MG63 (cell line): ENCODE data around the gene TMPRSS3. TPM values are rescaled to one million over a fixed set of nuclear protein-coding genes. Genes with fewer than 3 reads are reported as not detected.

ENCODE experiments used
- DNase-seq: peaks from one replicate; pipeline ENCODE4 v3.0.0-alpha.2; 2020
- H3K27me3 ChIP-seq: fragments of 250-450 bp; sonication (Bioruptor Pico); 2 replicates; pipeline ENCODE4 v1.5.1; 2020; ENCODE audit warnings: mild to moderate bottlenecking, moderate library complexity
- H3K36me3 ChIP-seq: fragments of 250-450 bp; sonication (Bioruptor Pico); 2 replicates; pipeline ENCODE4 v1.5.1; 2020; ENCODE audit warnings: mild to moderate bottlenecking, moderate library complexity
- H3K4me3 ChIP-seq: fragments of 250-450 bp; sonication (Bioruptor Pico); 2 replicates; pipeline ENCODE4 v1.5.1; 2020; ENCODE audit warnings: mild to moderate bottlenecking, moderate library complexity
- H3K9me3 ChIP-seq: fragments of 250-450 bp; sonication (Bioruptor Pico); 2 replicates; pipeline ENCODE4 v1.5.1; 2020; ENCODE audit warnings: mild to moderate bottlenecking, moderate library complexity
- total RNA-seq: library from RNA; depleted of rRNA; stranded (reverse); fragments of >200 nt; shearing (Covaris generic); gene quantifications from 2 replicates; pipeline ENCODE4 v1.2.3, GENCODE V29; 2014; ENCODE audit warnings: low replicate concordance

The TMPRSS3 gene
- total RNA-seq, 1 experiment from 2014 or later: not detected

- DNase-seq: no peak
- H3K4me3 ChIP-seq: no peak overlapping the region
- H3K9me3 ChIP-seq: no peaks in the 10 kb centered on the region
- no peaks in the 10 kb centered on the region for H3K36me3 ChIP-seq
- H3K27me3 ChIP-seq: 0 out of 2 replicates have a peak, but pooled peaks cover 2% of the 10 kb centered on the region
Observed at GRCh38 chr21:42343963-42344510, 51.8 kb downstream of the TMPRSS3 start.

DNA sequence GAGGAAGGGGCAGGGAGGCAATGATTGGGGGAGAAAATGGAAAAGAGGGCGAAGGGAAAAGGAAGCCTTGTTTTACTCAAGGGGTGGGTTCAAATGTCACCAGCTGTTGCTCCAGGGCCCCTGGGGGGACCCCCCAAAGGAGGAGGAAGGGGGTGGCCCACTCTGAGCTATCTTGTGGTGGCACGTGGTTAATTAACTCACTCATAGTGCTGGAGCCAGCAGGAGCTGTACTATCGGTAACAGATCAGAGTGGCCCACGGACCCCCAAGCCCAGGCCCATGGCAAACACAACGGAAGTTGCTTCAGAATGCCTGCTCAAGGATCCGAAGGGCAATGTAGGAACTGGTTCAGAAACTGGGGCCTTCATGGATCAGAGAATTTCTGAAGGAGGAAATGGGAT is 52.3 kb downstream of the TMPRSS3 start:
- no peaks in the 10 kb centered on the region for H3K9me3 ChIP-seq
- DNase-seq: no peak
- H3K27me3 ChIP-seq: 0 out of 2 replicates have a peak, but pooled peaks cover 2% of the 10 kb centered on the region
- no peaks in the 10 kb centered on the region for H3K36me3 ChIP-seq
- H3K4me3 ChIP-seq: no peak overlapping the region

GRCh38 chr21:42343101-42343500 is 52.8 kb downstream of the TMPRSS3 start:
- H3K4me3 ChIP-seq: no peak overlapping the region
- H3K36me3 ChIP-seq: no peaks in the 10 kb centered on the region
- H3K27me3 ChIP-seq: 0 out of 2 replicates have a peak, but pooled peaks cover 2% of the 10 kb centered on the region
- H3K9me3 ChIP-seq: no peaks in the 10 kb centered on the region
- no peak for DNase-seq

DNA sequence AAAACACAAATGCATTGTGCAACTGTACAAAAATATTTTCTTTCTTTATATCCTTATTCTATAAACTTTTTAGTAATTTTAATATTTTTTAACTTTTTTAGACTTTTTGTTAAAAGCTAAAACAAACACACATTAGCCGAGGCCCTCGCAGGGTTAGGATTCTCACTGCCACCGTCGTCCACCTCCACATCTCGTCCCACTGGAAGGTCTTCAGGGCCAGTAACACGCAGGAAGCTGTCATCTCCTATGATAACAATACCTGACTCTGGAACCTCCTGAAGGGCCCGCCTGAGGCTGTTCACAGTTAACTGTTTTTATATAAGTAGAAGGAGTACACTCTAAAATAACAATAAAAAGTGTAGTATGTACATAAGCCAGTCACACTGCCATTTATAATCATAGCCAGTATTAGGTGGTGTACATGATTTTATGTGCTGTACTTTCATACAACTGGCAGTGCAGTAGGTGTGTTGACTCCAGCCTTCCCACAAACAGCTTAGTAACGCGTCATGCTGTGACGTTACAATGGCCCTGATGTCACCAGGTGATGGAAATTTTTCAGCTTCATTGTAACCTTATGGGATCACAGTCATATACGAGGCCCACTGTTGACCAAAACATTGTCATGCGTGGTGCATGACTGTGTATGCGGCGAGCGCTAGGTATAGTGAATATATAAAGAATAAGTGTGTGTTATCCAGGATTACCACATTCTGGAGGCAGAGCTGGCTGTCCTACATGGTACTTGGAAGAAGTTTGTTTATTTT is 53.9 kb downstream of the TMPRSS3 start:
- Histone ChIP-seq H3K36me3 (no peaks in the 10 kb centered on the region), H3K4me3 (no peak overlapping the region), H3K27me3 (0 out of 2 replicates have a peak, but pooled peaks cover 2% of the 10 kb centered on the region), H3K9me3 (no peaks in the 10 kb centered on the region)
- no peak for DNase-seq

DNA sequence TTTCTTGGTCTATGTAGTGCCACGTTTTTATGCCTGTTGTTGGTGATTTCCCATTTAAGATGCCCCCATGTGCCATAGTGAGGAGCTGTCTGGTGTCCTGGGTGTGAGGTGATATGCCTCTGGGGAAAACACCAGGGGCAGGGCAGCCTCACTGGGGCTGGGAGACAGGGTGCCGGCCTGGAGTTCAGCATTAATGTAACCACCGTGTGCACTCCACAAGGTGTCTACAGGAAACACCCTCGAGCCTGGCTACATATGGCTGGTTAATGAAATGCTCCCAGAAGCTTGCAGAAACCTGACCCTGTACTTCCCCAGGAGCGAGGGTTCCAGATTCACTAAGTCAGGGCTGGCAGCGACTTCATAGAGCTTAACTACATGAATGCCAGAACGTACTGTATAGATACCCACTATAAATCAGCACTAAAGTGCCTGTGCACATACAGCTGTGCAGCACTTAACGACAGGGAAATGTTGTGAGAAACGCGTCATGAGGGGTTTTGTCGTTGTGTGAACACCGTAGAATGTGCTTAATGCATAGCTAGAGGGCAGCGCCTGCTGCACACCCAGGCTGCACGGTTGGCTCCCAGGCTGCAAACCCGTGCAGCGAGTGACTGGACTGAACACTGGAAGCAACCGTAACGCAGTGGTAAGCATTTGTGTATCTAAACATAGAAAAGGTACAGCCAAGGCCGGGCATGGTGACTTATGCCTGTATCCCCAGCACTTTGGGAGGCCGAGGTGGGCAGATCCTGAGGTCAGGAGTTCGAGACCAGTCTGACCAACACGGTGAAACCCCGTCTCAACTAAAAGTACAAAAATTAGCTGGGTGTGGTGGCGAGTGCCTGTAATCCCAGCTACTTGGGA is 55.4 kb downstream of the TMPRSS3 start:
- Histone ChIP-seq H3K4me3 (no peak overlapping the region), H3K36me3 (no peaks in the 10 kb centered on the region), H3K27me3 (peaks cover 8% of the 10 kb centered on the region; the same call in 1 of the 2 replicates), H3K9me3 (no peaks in the 10 kb centered on the region)
- DNase-seq: no peak

GRCh38 chr21:42338729-42339715 is 56.8 kb downstream of the TMPRSS3 start:
- no peaks in the 10 kb centered on the region for H3K36me3 ChIP-seq
- H3K4me3 ChIP-seq: no peak overlapping the region
- peaks cover 8% of the 10 kb centered on the region; the same call in 1 of the 2 replicates for H3K27me3 ChIP-seq
- no peak for DNase-seq
- no peaks in the 10 kb centered on the region for H3K9me3 ChIP-seq

GRCh38 chr21:42337830-42338728 is 57.8 kb downstream of the TMPRSS3 start:
- H3K36me3 ChIP-seq: no peaks in the 10 kb centered on the region
- DNase-seq: peak; percentile 25
- H3K4me3 ChIP-seq: no peak overlapping the region
- H3K9me3 ChIP-seq: no peaks in the 10 kb centered on the region
- peaks cover 8% of the 10 kb centered on the region; the same call in 1 of the 2 replicates for H3K27me3 ChIP-seq

GRCh38 chr21:42337276-42337675 is 58.6 kb downstream of the TMPRSS3 start:
- no peaks in the 10 kb centered on the region for H3K36me3 ChIP-seq
- no peak for DNase-seq
- no peak overlapping the region for H3K4me3 ChIP-seq
- no peaks in the 10 kb centered on the region for H3K9me3 ChIP-seq
- peaks cover 8% of the 10 kb centered on the region; the same call in 1 of the 2 replicates for H3K27me3 ChIP-seq

DNA sequence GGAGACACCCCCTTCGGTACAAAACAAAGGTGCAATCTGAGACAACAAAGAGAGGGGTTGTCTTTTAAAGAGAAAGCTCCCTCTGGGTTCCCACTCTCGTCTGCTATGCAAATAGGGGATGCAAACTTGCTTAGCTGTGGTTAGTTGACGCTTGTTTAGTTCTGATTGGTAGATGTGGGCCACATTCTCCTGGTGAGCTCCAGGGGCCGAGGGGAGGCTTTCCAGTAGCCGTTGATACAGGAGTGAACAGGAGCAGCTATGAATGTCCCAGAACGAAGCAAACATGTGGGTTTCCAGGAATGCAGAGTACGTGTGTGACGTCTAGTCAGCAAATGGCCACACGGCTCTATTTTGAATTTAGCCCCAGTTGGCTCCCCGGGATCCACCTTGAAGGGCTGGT is 59.8 kb downstream of the TMPRSS3 start:
- DNase-seq: no peak
- peaks cover 8% of the 10 kb centered on the region; the same call in 1 of the 2 replicates for H3K27me3 ChIP-seq
- H3K9me3 ChIP-seq: no peaks in the 10 kb centered on the region
- no peak overlapping the region for H3K4me3 ChIP-seq
- no peaks in the 10 kb centered on the region for H3K36me3 ChIP-seq

- H3K4me3 ChIP-seq: no peak overlapping the region
- H3K9me3 ChIP-seq: no peaks in the 10 kb centered on the region
- H3K27me3 ChIP-seq: peaks cover 18% of the 10 kb centered on the region; the same call in 1 of the 2 replicates
- DNase-seq: no peak
- H3K36me3 ChIP-seq: no peaks in the 10 kb centered on the region
Observed at GRCh38 chr21:42332557-42333317, 63.1 kb downstream of the TMPRSS3 start.

DNA sequence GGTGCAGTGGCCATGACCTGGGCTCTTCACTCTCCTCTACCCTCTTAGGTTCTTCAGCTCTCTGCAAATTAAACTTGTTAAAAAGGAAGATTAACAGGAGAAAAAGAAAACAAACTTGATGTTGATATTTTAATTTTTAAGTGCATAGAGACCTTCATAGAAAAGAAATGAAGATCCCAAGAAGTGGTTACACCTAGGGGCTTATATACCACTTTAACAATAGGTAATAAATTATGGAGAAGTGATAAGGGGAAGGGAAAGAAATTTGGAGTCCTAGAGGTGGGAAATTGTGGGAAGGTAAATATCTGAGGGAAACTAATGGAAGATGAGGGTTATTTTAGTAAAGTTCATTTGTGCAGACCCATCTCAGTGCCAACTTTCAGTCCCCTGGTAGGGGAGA is 64.2 kb downstream of the TMPRSS3 start:
- no peak overlapping the region for H3K4me3 ChIP-seq
- no peaks in the 10 kb centered on the region for H3K9me3 ChIP-seq
- peaks cover 21% of the 10 kb centered on the region; the same call in 1 of the 2 replicates for H3K27me3 ChIP-seq
- no peak for DNase-seq
- no peaks in the 10 kb centered on the region for H3K36me3 ChIP-seq

DNA sequence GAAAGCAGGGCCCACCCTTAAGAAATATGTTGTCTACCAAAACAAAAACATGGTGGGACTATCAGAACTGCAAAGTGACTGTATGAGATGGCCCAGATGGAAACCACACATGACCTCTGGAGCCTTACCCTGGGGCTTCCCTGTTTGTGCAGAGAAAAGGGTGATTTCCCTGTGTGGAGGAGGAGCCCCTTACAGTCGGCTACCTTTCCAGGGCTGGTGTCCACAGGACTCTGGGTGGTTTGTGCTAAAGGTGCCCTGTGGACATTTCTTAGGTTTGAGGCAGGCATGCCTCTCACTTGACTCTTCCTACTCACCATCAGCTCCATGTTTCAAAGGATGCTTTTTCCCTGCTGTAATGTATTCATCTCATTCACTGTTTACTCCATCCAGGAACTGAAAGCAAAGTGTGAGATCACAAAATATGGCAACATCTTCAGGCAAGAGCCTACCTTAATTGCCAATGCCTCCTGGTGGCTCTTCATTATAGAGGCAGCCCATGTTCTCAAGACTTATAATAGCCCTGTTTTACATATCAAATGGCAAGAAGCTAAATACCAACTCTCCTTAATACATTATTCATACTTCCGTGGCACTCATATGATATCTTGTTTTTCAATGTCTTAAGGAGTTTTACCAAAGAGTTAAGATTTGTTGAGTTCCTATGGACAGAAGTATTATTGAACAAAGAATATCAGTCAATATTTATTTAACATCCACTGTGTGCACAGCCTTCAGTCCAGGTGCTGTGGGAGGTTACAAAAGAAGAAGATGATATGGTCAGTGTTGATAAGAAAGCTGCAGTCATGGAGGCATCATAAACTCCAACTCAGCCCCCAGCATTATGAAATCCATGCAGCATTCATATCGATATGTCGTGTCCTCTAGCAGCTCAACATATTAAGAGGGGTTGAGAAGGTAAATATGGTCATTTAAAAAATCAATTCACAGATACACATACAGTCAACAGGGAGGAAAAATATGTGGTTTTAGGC is 65.2 kb downstream of the TMPRSS3 start:
- no peak for DNase-seq
- H3K9me3 ChIP-seq: no peaks in the 10 kb centered on the region
- H3K27me3 ChIP-seq: peaks cover 14% of the 10 kb centered on the region; the same call in 1 of the 2 replicates
- no peaks in the 10 kb centered on the region for H3K36me3 ChIP-seq
- H3K4me3 ChIP-seq: no peak overlapping the region

DNA sequence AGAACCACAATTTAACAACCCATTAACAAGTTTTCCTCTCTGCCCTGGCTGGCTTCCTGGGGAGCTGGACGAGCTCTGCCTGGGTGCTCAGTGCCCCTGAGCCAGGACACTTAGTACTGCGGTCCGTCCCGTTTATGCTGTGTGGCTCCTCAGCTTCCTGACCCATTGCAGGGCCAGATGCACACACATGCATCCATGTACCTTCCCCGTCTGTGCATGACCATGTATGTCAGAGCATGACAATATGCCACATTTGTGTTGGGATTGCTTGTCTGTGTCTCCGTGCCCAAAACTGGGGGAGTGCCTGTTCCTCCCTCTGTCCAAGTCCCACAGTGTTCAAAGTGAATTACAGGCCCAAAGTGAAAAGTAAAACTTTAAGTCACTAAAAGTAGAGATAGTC is 71.0 kb downstream of the TMPRSS3 start:
- DNase-seq: no peak
- no peaks in the 10 kb centered on the region for H3K36me3 ChIP-seq
- no peak overlapping the region for H3K4me3 ChIP-seq
- H3K27me3 ChIP-seq: peaks cover 21% of the 10 kb centered on the region
- no peaks in the 10 kb centered on the region for H3K9me3 ChIP-seq
